T1000 (cell line): ENCODE data around the gene OR10A6.

ENCODE experiments used
- DNase-seq: peaks from one replicate; lab custom pipeline; 2025; ENCODE audit warnings: mixed read lengths; lab: John Stamatoyannopoulos, UW

OR10A6 gene

GRCh38 chr11:7931168-7931567 lies at the start of gene OR10A6:
OR10A6 (minus strand) TSS chr11:7931268; CDS start chr11:7928662, 2,606 bp downstream.
- DNase-seq = no peak

- DNase-seq = no peak
These were observed 46.3 kb upstream of the OR10A6 start for GRCh38 chr11:7977232-7977917.

GRCh38 chr11:7974668-7975067 lies 43.6 kb upstream of the OR10A6 start:
- DNase-seq = no peak

- DNase-seq = no peak
These were observed 41.9 kb upstream of the OR10A6 start for GRCh38 chr11:7973011-7973410.

- no peak for DNase-seq
These were observed 40.8 kb upstream of the OR10A6 start for GRCh38 chr11:7971846-7972245.

- DNase-seq = no peak
These were observed 38.9 kb upstream of the OR10A6 start for GRCh38 chr11:7969756-7970646.

- DNase-seq = no peak
These were observed 37.6 kb upstream of the OR10A6 start for GRCh38 chr11:7968686-7969085.

GRCh38 chr11:7967826-7968225 lies 36.8 kb upstream of the OR10A6 start:
- DNase-seq = no peak

GRCh38 chr11:7967097-7967496 lies 36.0 kb upstream of the OR10A6 start:
- no peak for DNase-seq

GRCh38 chr11:7965386-7965785 lies 34.3 kb upstream of the OR10A6 start, which contains the start of gene NLRP10:
NLRP10 (minus strand) TSS chr11:7965447; CDS start chr11:7963495, 1,952 bp downstream.
- no peak for DNase-seq

GRCh38 chr11:7964873-7965272 lies 33.8 kb upstream of the OR10A6 start:
- no peak for DNase-seq

GRCh38 chr11:7964261-7964660 lies 33.2 kb upstream of the OR10A6 start:
- DNase-seq = no peak

- no peak for DNase-seq
These were observed 24.1 kb upstream of the OR10A6 start for GRCh38 chr11:7955191-7955590.

GRCh38 chr11:7949934-7950333 lies 18.9 kb upstream of the OR10A6 start:
- no peak for DNase-seq

GRCh38 chr11:7944123-7944522 lies 13.1 kb upstream of the OR10A6 start:
- no peak for DNase-seq

GRCh38 chr11:7941608-7942007 lies 10.5 kb upstream of the OR10A6 start, which contains the start of gene OR10A3:
OR10A3 (minus strand) TSS chr11:7941708; CDS start chr11:7939520, 2,188 bp downstream.
- DNase-seq = no peak

- no peak for DNase-seq
These were observed 10.1 kb upstream of the OR10A6 start for GRCh38 chr11:7941146-7941545.

- DNase-seq = no peak
These were observed 5.5 kb upstream of the OR10A6 start for GRCh38 chr11:7936615-7937014.

- no peak for DNase-seq
These were observed 3.4 kb downstream of the OR10A6 start for GRCh38 chr11:7927635-7928034.

GRCh38 chr11:7924536-7924935 lies 6.5 kb downstream of the OR10A6 start:
- DNase-seq = no peak

GRCh38 chr11:7918141-7918540 lies 12.9 kb downstream of the OR10A6 start:
- no peak for DNase-seq

GRCh38 chr11:7911011-7911410 lies 20.1 kb downstream of the OR10A6 start:
- DNase-seq = no peak

GRCh38 chr11:7910286-7910788 lies 20.7 kb downstream of the OR10A6 start:
- no peak for DNase-seq
